GM19043 (cell line): Measurements from ENCODE around the gene CENPP.
A peak's percentile ranks its signal among the peaks of the same experiment; 100 is the strongest.

ENCODE experiments used
- ATAC-seq: cut with Tn5 transposase; IDR thresholded peaks from one replicate; pipeline ENCODE4 v1.9.1; 2021; ENCODE audit warnings: low read depth; ENCODE audit not compliant: unreplicated experiment

CENPP gene

GRCh38 chr9:92414566-92414965 lies 88.8 kb downstream of the CENPP start:
- no peak for ATAC-seq

- no peak for ATAC-seq
Observed at GRCh38 chr9:92422611-92423338, 97.0 kb downstream of the CENPP start.

- no peak for ATAC-seq
Observed at GRCh38 chr9:92423612-92424011, 97.9 kb downstream of the CENPP start.

GRCh38 chr9:92424340-92424739 lies 98.6 kb downstream of the CENPP start, which contains the start of gene OMD:
Gene OMD, minus strand, starts transcription at chr9:92424471. Its CDS starts 6,913 bp downstream, at chr9:92417558.
- ATAC-seq = no peak

- no peak for ATAC-seq
Observed at GRCh38 chr9:92425474-92425873, 99.7 kb downstream of the CENPP start.

- ATAC-seq = no peak
Observed at GRCh38 chr9:92426501-92427145, 100.9 kb downstream of the CENPP start.

- ATAC-seq = no peak
Observed at GRCh38 chr9:92429836-92430235, 104.1 kb downstream of the CENPP start.

GRCh38 chr9:92432350-92432749 lies 106.6 kb downstream of the CENPP start:
- no peak for ATAC-seq

- no peak for ATAC-seq
Observed at GRCh38 chr9:92432972-92433548, 107.3 kb downstream of the CENPP start.

GRCh38 chr9:92435263-92435662 lies 109.5 kb downstream of the CENPP start:
- no peak for ATAC-seq

- no peak for ATAC-seq
Observed at GRCh38 chr9:92438900-92439526, 113.3 kb downstream of the CENPP start.

GRCh38 chr9:92439921-92440750 lies 114.4 kb downstream of the CENPP start:
- ATAC-seq = no peak

GRCh38 chr9:92440751-92441046 lies 114.9 kb downstream of the CENPP start:
- ATAC-seq = peak; percentile 61

- ATAC-seq = no peak
Observed at GRCh38 chr9:92444841-92445240, 119.1 kb downstream of the CENPP start.

GRCh38 chr9:92446536-92446935 lies 120.8 kb downstream of the CENPP start:
- no peak for ATAC-seq

GRCh38 chr9:92455217-92455616 lies 129.5 kb downstream of the CENPP start:
- no peak for ATAC-seq

- no peak for ATAC-seq
Observed at GRCh38 chr9:92457576-92457975, 131.8 kb downstream of the CENPP start.

- no peak for ATAC-seq
Observed at GRCh38 chr9:92463387-92463786, 137.6 kb downstream of the CENPP start.

GRCh38 chr9:92463984-92464383 lies 138.2 kb downstream of the CENPP start:
- no peak for ATAC-seq

- no peak for ATAC-seq
Observed at GRCh38 chr9:92467041-92467440, 141.3 kb downstream of the CENPP start.

GRCh38 chr9:92467511-92467910 lies 141.8 kb downstream of the CENPP start:
- no peak for ATAC-seq
